Activated CD4-positive, alpha-beta T cell treated with anti-CD3 and anti-CD28 coated beads for 36 hours (primary cell): ENCODE measurements around the gene ADCY2. TPM values are rescaled to one million over a fixed set of nuclear protein-coding genes. Genes with fewer than 3 reads are reported as not detected.

ENCODE experiments used
- ATAC-seq: fragments of 200-7000 bp; cut with Tn5 transposase; one replicate; pipeline ENCODE4 v1.10.0; 2021; ENCODE audit warnings: mild to moderate bottlenecking, moderate library complexity
- CTCF ChIA-PET: fragments of 350-600 bp; sonication (Branson Sonifier 250); formaldehyde crosslinking; loops from one replicate; lab custom pipeline; 2021; ENCODE audit warnings: antibody characterized with exemption; lab: Charles Lee
- POLR2A ChIA-PET: fragments of 350-600 bp; sonication (Branson Sonifier 250); formaldehyde crosslinking; loops from one replicate; lab custom pipeline; 2021; ENCODE audit warnings: antibody characterized with exemption, inconsistent platforms; lab: Charles Lee
- DNase-seq: peaks from one replicate; pipeline ENCODE4 v3.0.0-alpha.2; 2020
- H3K27ac Mint-ChIP-seq: one replicate; pipeline ENCODE4 v1.8.0; 2021; ENCODE audit warnings: mixed read lengths
- H3K27me3 Mint-ChIP-seq: one replicate; pipeline ENCODE4 v1.8.0; 2021; ENCODE audit warnings: mixed read lengths
- H3K36me3 Mint-ChIP-seq: one replicate; pipeline ENCODE4 v1.8.0; 2021; ENCODE audit warnings: low read depth, mixed read lengths
- H3K4me1 Mint-ChIP-seq: one replicate; pipeline ENCODE4 v1.8.0; 2021; ENCODE audit warnings: mixed read lengths
- H3K4me3 Mint-ChIP-seq: one replicate; pipeline ENCODE4 v1.8.0; 2021; ENCODE audit warnings: mild to moderate bottlenecking, moderate library complexity, mixed read lengths
- H3K9me3 Mint-ChIP-seq: one replicate; pipeline ENCODE4 v1.8.0; 2021; ENCODE audit warnings: low read depth, mixed read lengths
- intact Hi-C, 2 experiments: fragments of 100-400 bp; cut with DNase I in 1 of 2; cut with micrococcal nuclease in 1 of 2; formaldehyde crosslinking; loops; one replicate each; pipeline versions ENCODE4 v1.14.2 to v1.15.1; 2022 to 2024; cut with DNase I, micrococcal nuclease
- total RNA-seq, 2 experiments: library from RNA; stranded (reverse); gene quantifications; one replicate each; pipeline ENCODE4 v1.2.3, GENCODE V29; 2021

ADCY2 gene
- total RNA-seq, 2 experiments from 2014 or later: not detected

DNA sequence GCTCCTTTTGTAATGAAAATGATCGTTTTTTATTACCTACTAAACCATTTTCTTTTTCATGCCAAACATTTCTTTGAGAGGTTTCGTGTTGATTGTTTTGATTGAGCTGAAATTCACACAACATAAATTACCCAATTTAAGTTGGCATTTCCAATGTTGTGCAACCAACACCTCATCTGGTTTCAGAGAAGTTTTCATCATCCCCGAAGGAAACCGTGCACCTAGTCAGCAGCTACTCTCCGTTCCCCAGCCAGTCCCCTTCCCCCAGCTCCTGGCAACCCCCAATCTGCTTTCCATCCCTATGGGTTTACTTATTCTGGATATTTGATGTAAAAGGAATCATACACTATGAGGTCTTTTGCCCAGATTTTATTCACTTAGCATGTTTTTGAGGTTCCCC lies 123.6 kb downstream of the ADCY2 start:
- intact Hi-C loops: no loop called here
- ChIA-PET POLR2A (no interaction called here), CTCF (interaction anchor here (0.8 to 1.2 kb wide), 2 partner anchors 29 to 505 kb away, joined by 3 read pairs; no protein-coding TSS in a partner anchor)
- H3K4me3 Mint-ChIP-seq: no peak overlapping the region
- no peaks in the 10 kb centered on the region for H3K9me3 Mint-ChIP-seq
- DNase-seq (no peak), ATAC-seq (no peak)
- H3K27me3 Mint-ChIP-seq: no peaks in the 10 kb centered on the region
- H3K27ac Mint-ChIP-seq: no peak overlapping the region
- H3K36me3 Mint-ChIP-seq: no peaks in the 10 kb centered on the region
- no peaks in the 10 kb centered on the region for H3K4me1 Mint-ChIP-seq

DNA sequence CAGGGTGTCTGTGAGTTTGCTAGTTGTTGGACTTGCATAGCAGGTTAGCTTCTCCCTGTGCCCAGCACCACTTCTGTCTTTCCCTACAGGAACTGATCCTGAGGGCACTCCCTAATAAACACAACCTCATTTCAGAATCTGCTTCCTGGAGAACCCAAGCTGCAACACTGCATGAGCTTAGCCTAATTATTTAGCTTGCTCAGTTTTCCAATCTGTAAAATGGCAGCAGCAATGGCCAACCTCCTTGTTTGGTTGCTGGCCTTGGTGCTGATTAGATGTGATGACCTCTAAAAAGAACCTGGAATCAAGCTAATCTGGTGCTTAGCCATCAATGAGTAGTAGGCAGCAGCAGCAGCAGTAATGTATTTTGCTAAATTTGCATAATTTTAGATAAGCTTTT lies 133.9 kb downstream of the ADCY2 start:
- no peaks in the 10 kb centered on the region for H3K9me3 Mint-ChIP-seq
- intact Hi-C loops: no loop called here
- no peaks in the 10 kb centered on the region for H3K36me3 Mint-ChIP-seq
- ChIA-PET CTCF (no interaction called here), POLR2A (no interaction called here)
- H3K27ac Mint-ChIP-seq: no peak overlapping the region
- H3K27me3 Mint-ChIP-seq: no peaks in the 10 kb centered on the region
- H3K4me3 Mint-ChIP-seq: no peak overlapping the region
- DNase-seq: no peak
- H3K4me1 Mint-ChIP-seq: no peaks in the 10 kb centered on the region
- ATAC-seq: no peak

DNA sequence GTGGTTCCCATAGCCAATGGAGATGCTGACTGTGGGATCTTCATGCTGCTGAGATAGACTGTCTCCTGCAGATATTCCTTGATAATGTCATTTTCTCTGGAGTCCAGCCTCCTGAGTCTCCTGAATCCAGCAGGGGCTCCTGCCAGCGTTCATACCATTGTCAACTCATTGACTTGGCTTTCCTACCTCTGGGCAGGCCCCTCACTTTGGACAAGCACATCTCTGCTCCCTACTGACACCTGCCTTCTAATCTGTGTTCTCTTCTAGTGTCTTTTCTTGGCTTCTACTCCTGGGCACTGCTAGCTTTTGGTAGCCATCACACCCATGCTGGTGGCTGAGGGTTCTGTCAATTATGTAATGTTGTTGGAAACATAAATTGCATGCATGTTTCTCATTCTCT lies 138.0 kb downstream of the ADCY2 start:
- POLR2A ChIA-PET: no interaction called here
- no peaks in the 10 kb centered on the region for H3K36me3 Mint-ChIP-seq
- H3K4me1 Mint-ChIP-seq: no peaks in the 10 kb centered on the region
- no peaks in the 10 kb centered on the region for H3K27me3 Mint-ChIP-seq
- DNase-seq: no peak
- ATAC-seq: no peak
- no peaks in the 10 kb centered on the region for H3K9me3 Mint-ChIP-seq
- no peak overlapping the region for H3K27ac Mint-ChIP-seq
- H3K4me3 Mint-ChIP-seq: no peak overlapping the region
- CTCF ChIA-PET: no interaction called here
- intact Hi-C loops: no loop called here

DNA sequence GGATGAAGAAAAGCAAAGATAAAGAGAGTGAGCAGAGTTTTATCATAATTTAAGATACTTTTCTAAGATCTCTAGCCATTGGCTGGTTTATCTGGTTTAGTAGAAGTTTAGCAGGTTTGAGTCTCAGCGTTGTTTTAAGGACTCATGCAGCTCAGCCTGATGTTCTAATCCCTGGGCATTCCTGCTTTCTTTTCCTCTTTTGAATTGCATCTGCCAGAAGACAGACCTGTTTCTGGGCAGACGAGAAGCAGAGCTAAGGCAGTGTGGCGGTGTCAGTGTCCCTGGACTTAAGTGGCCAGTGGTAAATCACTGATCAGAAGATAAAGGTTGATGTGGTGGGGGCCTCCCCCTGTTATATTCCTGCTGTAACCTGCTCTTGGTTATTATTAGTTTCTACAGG lies 138.6 kb downstream of the ADCY2 start:
- H3K27ac Mint-ChIP-seq: no peak overlapping the region
- POLR2A ChIA-PET: no interaction called here
- CTCF ChIA-PET: no interaction called here
- H3K36me3 Mint-ChIP-seq: no peaks in the 10 kb centered on the region
- no peak for DNase-seq
- no peaks in the 10 kb centered on the region for H3K4me1 Mint-ChIP-seq
- H3K9me3 Mint-ChIP-seq: no peaks in the 10 kb centered on the region
- no peaks in the 10 kb centered on the region for H3K27me3 Mint-ChIP-seq
- intact Hi-C loops: no loop called here
- H3K4me3 Mint-ChIP-seq: no peak overlapping the region
- no peak for ATAC-seq

DNA sequence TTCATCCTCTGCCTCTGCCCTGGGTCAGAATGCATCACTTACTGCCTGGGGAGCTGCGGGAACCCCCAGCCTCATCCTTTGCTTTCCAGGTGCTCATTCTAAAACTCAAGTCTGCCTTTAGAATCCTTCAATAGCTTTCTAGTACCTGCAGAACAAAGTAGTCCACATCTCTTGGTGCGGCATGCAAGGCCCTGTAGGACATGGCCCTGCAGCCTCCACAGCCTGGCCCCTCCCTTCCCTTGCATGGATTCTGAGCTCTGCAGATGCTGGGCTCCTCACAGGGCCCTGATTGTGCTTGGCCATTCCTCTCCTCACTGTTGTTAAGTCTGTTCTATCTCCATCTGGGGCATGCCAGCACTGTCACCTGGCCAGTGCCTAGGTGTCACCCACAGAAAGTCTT lies 141.6 kb downstream of the ADCY2 start:
- ATAC-seq (no peak), DNase-seq (no peak)
- no peaks in the 10 kb centered on the region for H3K27me3 Mint-ChIP-seq
- no peaks in the 10 kb centered on the region for H3K4me1 Mint-ChIP-seq
- H3K27ac Mint-ChIP-seq: no peak overlapping the region
- no peaks in the 10 kb centered on the region for H3K9me3 Mint-ChIP-seq
- intact Hi-C loops: no loop called here
- ChIA-PET CTCF (no interaction called here), POLR2A (no interaction called here)
- H3K4me3 Mint-ChIP-seq: no peak overlapping the region
- no peaks in the 10 kb centered on the region for H3K36me3 Mint-ChIP-seq

DNA sequence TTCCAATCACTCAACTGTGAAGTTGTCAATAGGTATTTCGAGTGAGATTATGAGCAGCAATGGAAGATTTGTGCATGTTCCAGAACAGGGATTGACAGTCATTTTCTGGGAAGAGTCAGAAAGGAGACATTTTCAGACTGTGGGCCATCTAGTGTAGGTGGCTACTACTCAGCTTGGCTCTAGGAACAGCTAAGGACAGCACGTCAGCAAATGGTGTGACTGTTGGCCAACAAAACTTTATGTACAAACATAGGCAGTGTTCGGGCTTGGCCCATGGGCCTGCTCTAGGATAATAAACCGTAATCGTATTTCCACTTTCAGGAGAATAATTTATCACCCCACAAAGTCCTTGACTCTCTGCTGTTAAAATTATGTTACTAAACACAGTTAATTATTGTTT lies 143.6 kb downstream of the ADCY2 start:
- ATAC-seq (no peak), DNase-seq (no peak)
- Mint-ChIP-seq H3K4me3 (no peak overlapping the region), H3K27ac (no peak overlapping the region), H3K36me3 (no peaks in the 10 kb centered on the region), H3K27me3 (no peaks in the 10 kb centered on the region), H3K9me3 (no peaks in the 10 kb centered on the region), H3K4me1 (no peaks in the 10 kb centered on the region)
- ChIA-PET CTCF (interaction anchor here (0.7 kb wide), 1 partner anchor 111 kb away, joined by 3 read pairs; no protein-coding TSS in a partner anchor), POLR2A (no interaction called here)
- intact Hi-C loops: no loop called here

DNA sequence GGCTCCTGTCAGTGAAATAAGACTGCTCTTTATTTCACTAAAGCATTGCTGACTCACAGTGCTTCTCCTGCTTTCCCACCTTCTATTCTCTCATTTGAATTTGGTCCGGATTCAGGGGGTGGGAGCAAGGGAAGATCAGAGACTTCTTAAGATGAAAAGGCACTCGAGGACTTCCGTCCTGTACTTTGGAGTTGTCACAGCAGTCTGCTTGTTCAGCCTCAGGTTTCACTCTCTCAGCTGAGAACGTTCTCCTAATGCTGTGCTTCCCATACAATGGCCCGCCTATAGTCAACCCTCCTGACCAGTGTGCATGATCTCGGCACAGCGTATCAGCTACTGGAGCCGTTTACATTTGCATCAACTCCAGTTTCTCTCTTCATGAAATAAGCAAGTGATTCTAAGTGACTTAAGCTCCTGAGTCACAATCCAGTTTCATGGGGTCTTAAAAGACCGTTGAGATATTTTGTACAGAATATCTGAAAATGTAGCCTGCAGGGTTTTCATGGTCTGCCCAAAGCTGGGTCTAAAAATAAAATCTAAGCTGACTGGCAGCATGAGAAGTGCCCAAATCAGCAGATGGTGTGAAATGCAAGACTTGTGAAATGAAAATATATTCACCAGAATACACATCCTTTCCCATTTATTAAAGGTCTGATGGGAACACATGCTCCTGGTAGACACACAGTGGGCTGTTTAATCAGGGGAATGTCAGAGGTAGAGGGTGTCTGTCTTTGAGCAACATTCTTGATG lies 145.0 kb downstream of the ADCY2 start:
- H3K4me3 Mint-ChIP-seq: no peak overlapping the region
- no peaks in the 10 kb centered on the region for H3K4me1 Mint-ChIP-seq
- ATAC-seq: no peak
- no peak for DNase-seq
- H3K36me3 Mint-ChIP-seq: no peaks in the 10 kb centered on the region
- H3K27ac Mint-ChIP-seq: no peak overlapping the region
- H3K9me3 Mint-ChIP-seq: no peaks in the 10 kb centered on the region
- ChIA-PET CTCF (interaction anchor here (0.7 to 1.1 kb wide), 2 partner anchors 12 to 685 kb away, joined by 3 to 4 read pairs; no protein-coding TSS in a partner anchor), POLR2A (no interaction called here)
- no peaks in the 10 kb centered on the region for H3K27me3 Mint-ChIP-seq
- intact Hi-C loops: no loop called here

DNA sequence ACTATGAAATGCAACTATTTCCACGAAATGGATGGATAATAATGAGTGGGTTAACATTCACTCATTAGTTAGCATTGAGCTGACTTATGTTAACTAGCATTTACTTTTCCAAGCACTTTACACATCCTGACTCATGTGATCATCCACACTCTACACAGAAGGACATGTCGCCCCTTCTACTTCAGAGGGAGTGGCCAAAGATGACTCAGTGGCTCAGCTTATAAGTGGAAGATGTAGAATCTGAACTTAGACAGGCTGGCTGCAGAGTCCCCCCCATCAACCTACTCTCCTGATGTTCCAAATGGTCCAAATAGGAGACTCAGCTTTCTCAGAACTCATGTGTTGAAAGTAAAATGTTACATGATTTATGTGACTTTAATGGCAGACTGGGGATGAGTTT lies 146.0 kb downstream of the ADCY2 start:
- DNase-seq (no peak), ATAC-seq (no peak)
- intact Hi-C loops: no loop called here
- no peaks in the 10 kb centered on the region for H3K27me3 Mint-ChIP-seq
- H3K4me3 Mint-ChIP-seq: no peak overlapping the region
- H3K36me3 Mint-ChIP-seq: no peaks in the 10 kb centered on the region
- POLR2A ChIA-PET: no interaction called here
- no peaks in the 10 kb centered on the region for H3K4me1 Mint-ChIP-seq
- H3K9me3 Mint-ChIP-seq: no peaks in the 10 kb centered on the region
- H3K27ac Mint-ChIP-seq: no peak overlapping the region
- CTCF ChIA-PET: interaction anchor here (1.1 kb wide), 1 partner anchor 11 kb away, joined by 4 read pairs; no protein-coding TSS in a partner anchor

DNA sequence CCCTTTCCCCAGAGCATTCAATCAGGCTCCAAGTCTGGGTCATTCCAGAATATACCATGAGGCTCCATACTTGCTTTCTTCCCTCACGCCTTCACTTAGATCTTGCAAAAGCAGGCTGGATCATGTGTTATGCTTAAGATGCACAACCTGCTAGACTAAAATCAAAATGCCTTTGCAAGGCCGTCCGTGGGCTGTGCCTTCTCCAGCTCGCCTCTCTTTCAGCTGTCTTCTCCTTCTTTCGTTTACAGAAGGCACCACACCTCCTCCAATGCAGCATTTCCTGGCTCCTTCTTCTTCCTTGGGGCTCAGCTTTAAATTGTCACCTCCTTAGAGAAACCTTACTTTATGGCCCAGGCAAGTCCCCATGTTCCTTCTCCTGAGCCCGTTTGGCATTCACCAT lies 150.6 kb downstream of the ADCY2 start:
- CTCF ChIA-PET: no interaction called here
- no peak overlapping the region for H3K27ac Mint-ChIP-seq

DNA sequence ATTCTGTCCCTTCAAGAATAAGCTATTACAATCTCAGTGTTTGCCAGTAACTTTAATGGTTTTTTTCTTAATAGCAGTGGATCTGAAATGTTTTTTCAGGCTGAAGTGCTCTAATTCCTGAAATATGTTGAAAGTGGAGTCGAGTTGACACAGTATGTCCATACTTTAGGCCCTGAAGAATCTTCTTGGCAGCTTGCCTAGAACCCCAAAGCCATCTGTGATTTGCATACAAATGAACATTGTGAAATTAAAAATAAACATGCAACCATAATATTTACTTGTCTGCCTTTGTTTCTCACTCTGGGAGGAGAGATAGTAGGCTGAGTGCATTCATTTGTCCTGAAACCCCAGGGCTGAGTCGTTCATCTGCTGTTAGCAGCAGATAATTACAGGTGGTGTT lies 152.7 kb downstream of the ADCY2 start:
- H3K4me1 Mint-ChIP-seq: no peaks in the 10 kb centered on the region
- ChIA-PET POLR2A (no interaction called here), CTCF (interaction anchor here (0.6 kb wide), 1 partner anchor 29 kb away, joined by 3 read pairs; no protein-coding TSS in a partner anchor)
- no peaks in the 10 kb centered on the region for H3K9me3 Mint-ChIP-seq
- no peaks in the 10 kb centered on the region for H3K36me3 Mint-ChIP-seq
- ATAC-seq (no peak), DNase-seq (no peak)
- H3K4me3 Mint-ChIP-seq: no peak overlapping the region
- peaks cover 3% of the 10 kb centered on the region for H3K27me3 Mint-ChIP-seq
- H3K27ac Mint-ChIP-seq: no peak overlapping the region
- intact Hi-C loops: no loop called here

More for the DNA sequence above, 150.6 kb downstream of the ADCY2 start:
- no peak for DNase-seq
- H3K36me3 Mint-ChIP-seq: no peaks in the 10 kb centered on the region
- ATAC-seq: no peak
- POLR2A ChIA-PET: no interaction called here
- H3K4me3 Mint-ChIP-seq: no peak overlapping the region
- intact Hi-C loops: no loop called here
- no peaks in the 10 kb centered on the region for H3K4me1 Mint-ChIP-seq
- peaks cover 3% of the 10 kb centered on the region for H3K27me3 Mint-ChIP-seq
- no peaks in the 10 kb centered on the region for H3K9me3 Mint-ChIP-seq

DNA sequence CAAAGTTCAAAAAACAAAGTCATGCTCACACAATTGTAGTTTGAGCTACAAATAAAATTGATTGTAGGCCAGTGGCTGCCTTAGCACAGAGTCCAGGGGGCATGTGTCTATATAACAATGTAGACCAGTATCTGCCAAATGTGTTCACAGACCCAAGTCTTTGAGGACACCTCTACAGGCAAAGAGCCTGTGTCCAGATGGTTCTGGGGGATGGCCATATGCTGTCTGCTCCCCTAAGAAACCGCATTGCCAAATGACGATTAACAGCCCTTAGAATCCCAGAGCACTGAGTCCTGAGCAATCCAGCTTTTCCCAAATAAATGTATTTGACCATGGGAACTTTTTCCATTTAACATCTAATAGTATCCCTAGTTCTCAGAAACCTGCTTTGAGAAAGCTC lies 169.6 kb downstream of the ADCY2 start:
- intact Hi-C loops: no loop called here
- CTCF ChIA-PET: no interaction called here
- ATAC-seq: no peak

DNA sequence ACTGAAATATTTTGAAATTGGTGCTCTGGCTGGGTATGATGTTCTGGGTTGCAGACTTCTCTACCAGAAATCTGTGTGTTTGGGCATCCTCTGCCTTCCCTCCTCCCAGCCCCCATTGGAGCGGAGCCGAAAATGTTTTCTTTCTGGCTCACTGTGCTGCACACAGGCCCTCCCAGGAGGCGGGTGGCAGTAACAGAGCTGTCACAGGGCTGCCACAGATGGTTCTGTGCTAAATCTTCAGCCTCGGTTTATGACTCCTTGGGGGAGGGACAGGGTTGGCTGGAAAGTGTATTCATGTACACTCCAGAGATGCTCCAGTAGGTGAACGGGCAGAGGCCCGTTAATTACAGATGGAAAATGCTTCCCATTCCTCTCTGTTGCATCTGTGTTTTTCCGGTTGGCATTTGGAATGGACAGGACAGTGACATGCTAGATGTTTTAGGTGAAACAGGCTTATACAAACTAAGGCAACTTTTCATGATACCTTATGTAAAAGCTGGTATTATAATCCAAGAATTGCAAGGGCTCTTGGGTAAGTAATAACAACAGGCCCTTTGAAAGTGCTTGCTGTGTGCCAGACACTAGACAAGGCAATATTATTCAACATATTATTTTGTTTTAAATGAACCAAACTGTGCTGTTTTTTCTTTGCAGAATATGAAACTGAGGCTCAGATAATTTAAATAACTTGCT lies 180.2 kb downstream of the ADCY2 start:
- CTCF ChIA-PET: no interaction called here
- ATAC-seq: no peak

More for the DNA sequence above, 169.6 kb downstream of the ADCY2 start:
- no peak for DNase-seq
- H3K27me3 Mint-ChIP-seq: no peaks in the 10 kb centered on the region
- no peaks in the 10 kb centered on the region for H3K9me3 Mint-ChIP-seq
- H3K4me1 Mint-ChIP-seq: no peaks in the 10 kb centered on the region
- no peak overlapping the region for H3K27ac Mint-ChIP-seq
- no peak overlapping the region for H3K4me3 Mint-ChIP-seq
- H3K36me3 Mint-ChIP-seq: no peaks in the 10 kb centered on the region
- POLR2A ChIA-PET: no interaction called here

More for the DNA sequence above, 180.2 kb downstream of the ADCY2 start:
- POLR2A ChIA-PET: no interaction called here
- H3K9me3 Mint-ChIP-seq: no peaks in the 10 kb centered on the region
- DNase-seq: no peak
- intact Hi-C loops: loop anchor here in 1 of 2 experiments (2.0 kb wide), 1 partner anchor 13 kb away; no protein-coding TSS in a partner anchor
- no peaks in the 10 kb centered on the region for H3K4me1 Mint-ChIP-seq
- peaks cover 2% of the 10 kb centered on the region for H3K27me3 Mint-ChIP-seq
- no peak overlapping the region for H3K4me3 Mint-ChIP-seq
- H3K27ac Mint-ChIP-seq: no peak overlapping the region
- no peaks in the 10 kb centered on the region for H3K36me3 Mint-ChIP-seq
